IMR-90 (cell line): ENCODE measurements around the gene HERC5.

Experiments used
- CEBPB ChIP-seq: IDR thresholded peaks from 2 replicates; pipeline ENCODE4 v1.6.1; 2012; ENCODE audit warnings: low read depth, low read length, improper control_type of control experiment
- TF ChIP-seq, protein P1 (sequence below): conservative IDR thresholded peaks from 2 replicates; pipeline ENCODE4 v1.5.1; 2012; ENCODE audit warnings: mild to moderate bottlenecking, low read depth, low read length, improper control_type of control experiment

DNA sequence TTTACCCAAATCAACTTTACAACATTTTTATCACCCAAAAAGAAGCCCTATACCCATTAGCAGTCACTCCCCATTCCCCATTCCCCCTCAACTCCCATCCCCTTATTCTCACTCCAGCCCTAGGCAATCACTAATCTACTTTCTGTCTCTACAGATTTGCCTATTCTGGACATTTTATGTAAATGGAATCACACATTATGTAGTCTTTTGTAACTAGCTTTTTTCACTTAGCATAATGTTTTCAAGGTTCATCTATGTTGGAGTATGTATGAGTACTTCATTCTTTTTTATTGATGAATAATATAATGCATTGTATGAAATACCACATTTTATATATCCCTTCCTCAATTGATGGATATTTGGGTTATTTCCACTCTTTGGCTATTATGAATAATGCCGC lies 36.1 kb upstream of the HERC5 start:
- TF ChIP-seq, protein P1, sequence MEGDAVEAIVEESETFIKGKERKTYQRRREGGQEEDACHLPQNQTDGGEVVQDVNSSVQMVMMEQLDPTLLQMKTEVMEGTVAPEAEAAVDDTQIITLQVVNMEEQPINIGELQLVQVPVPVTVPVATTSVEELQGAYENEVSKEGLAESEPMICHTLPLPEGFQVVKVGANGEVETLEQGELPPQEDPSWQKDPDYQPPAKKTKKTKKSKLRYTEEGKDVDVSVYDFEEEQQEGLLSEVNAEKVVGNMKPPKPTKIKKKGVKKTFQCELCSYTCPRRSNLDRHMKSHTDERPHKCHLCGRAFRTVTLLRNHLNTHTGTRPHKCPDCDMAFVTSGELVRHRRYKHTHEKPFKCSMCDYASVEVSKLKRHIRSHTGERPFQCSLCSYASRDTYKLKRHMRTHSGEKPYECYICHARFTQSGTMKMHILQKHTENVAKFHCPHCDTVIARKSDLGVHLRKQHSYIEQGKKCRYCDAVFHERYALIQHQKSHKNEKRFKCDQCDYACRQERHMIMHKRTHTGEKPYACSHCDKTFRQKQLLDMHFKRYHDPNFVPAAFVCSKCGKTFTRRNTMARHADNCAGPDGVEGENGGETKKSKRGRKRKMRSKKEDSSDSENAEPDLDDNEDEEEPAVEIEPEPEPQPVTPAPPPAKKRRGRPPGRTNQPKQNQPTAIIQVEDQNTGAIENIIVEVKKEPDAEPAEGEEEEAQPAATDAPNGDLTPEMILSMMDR: no peak
- TF ChIP-seq CEBPB: no peak
